ENCODE results near the gene TNNC1.

GRCh38 chr3:52501046-52501445 is 47.2 kb upstream of the TNNC1 start:
- no peak for TF ChIP-seq CCAR2 (optimal IDR thresholded peaks at IDR 0.05; ENCODE audit: low read depth, low read length)
- no peak for TF ChIP-seq NFYB (CRISPR knock-in tag; IDR thresholded peaks at IDR 0.05)

Data from HepG2 (cell line).